ENCODE data around the gene PDZD7.

Gene PDZD7

DNA sequence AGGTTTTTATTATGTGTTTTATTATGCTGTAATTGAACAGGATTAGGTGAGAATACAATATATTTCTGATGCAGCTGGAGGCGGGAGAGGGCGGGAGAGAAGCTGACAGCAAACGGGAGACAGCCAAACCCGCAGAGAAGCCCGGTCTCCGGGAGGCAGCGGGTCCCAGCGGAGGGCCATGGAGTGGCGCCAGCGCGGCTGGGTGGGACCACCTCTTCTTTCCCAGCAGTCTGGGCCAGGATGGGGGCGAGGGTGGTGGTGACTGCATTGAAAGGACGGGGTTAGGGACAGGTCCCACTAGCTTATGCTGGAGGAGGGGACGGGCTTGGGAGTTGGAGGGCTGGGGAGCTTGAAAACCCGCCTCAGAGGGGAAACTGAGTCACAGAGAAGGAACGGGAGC lies 16.3 kb upstream of the PDZD7 start:
- no peaks in the 10 kb centered on the region for H3K36me3 ChIP-seq (ENCODE audit: control insufficient read depth in 2 of 2, insufficient read depth in 1 of 2, low read length in 2 of 2)
- TF ChIP-seq ZNF561 (tag by site-specific recombination; IDR thresholded peaks at IDR 0.05; ENCODE audit: borderline replicate concordance) (no peak), ZNF76 (tag by site-specific recombination; IDR thresholded peaks at IDR 0.05; ENCODE audit: borderline replicate concordance, low read depth) (no peak), ZNF266 (tag by site-specific recombination; IDR thresholded peaks at IDR 0.05; ENCODE audit: low read depth) (no peak), GLI4 (tag by site-specific recombination; IDR thresholded peaks at IDR 0.05) (no peak), ZNF292 (tag by site-specific recombination; IDR thresholded peaks at IDR 0.05; ENCODE audit: borderline replicate concordance, low read depth) (no peak), ZNF623 (tag by site-specific recombination; IDR thresholded peaks at IDR 0.05) (no peak), ZSCAN30 (tag by site-specific recombination; IDR thresholded peaks at IDR 0.05) (no peak), ZNF529 (tag by site-specific recombination; IDR thresholded peaks at IDR 0.05; ENCODE audit: insufficient replicate concordance) (no peak), ZFP37 (tag by site-specific recombination; IDR thresholded peaks at IDR 0.05) (no peak), ZNF394 (tag by site-specific recombination; IDR thresholded peaks at IDR 0.05; ENCODE audit: borderline replicate concordance) (peak; percentile 53), ZNF341 (tag by site-specific recombination; IDR thresholded peaks at IDR 0.05; ENCODE audit: low read depth) (no peak), ZNF558 (tag by site-specific recombination; IDR thresholded peaks at IDR 0.05) (no peak), EGR2 (tag by site-specific recombination; IDR thresholded peaks at IDR 0.05; ENCODE audit: low read depth) (no peak), ZNF274 (IDR thresholded peaks at IDR 0.05; ENCODE audit: low read length) (no peak), ZNF274 (tag by site-specific recombination; IDR thresholded peaks at IDR 0.05; ENCODE audit: borderline replicate concordance) (no peak), ZNF248 (tag by site-specific recombination; IDR thresholded peaks at IDR 0.05) (no peak), SP7 (tag by site-specific recombination; IDR thresholded peaks at IDR 0.05) (no peak), ZNF843 (tag by site-specific recombination; IDR thresholded peaks at IDR 0.05) (no peak), YY2 (tag by site-specific recombination; IDR thresholded peaks at IDR 0.05) (no peak), ZNF132 (tag by site-specific recombination; IDR thresholded peaks at IDR 0.05; ENCODE audit: borderline replicate concordance) (no peak), ZNF660 (tag by site-specific recombination; IDR thresholded peaks at IDR 0.05) (no peak), ZNF311 (tag by site-specific recombination; IDR thresholded peaks at IDR 0.05; ENCODE audit: borderline replicate concordance) (no peak), ZNF324 (tag by site-specific recombination; IDR thresholded peaks at IDR 0.05) (no peak), ZFP69B (tag by site-specific recombination; IDR thresholded peaks at IDR 0.05) (peak; percentile 62; the same call in 1 of the 2 replicates), RBAK (tag by site-specific recombination; IDR thresholded peaks at IDR 0.05) (no peak), ZFHX2 (tag by site-specific recombination; conservative IDR thresholded peaks at IDR 0.05) (0 out of 2 replicates have a peak, but pooled peaks have one; percentile 17), SP2 (tag by site-specific recombination; IDR thresholded peaks at IDR 0.05) (peak; percentile 53)
- TF ChIP-seq, protein P1, sequence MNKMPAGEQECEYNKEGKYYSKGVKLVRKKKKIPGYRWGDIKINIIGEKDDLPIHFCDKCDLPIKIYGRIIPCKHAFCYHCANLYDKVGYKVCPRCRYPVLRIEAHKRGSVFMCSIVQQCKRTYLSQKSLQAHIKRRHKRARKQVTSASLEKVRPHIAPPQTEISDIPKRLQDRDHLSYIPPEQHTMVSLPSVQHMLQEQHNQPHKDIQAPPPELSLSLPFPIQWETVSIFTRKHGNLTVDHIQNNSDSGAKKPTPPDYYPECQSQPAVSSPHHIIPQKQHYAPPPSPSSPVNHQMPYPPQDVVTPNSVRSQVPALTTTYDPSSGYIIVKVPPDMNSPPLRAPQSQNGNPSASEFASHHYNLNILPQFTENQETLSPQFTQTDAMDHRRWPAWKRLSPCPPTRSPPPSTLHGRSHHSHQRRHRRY (tag by site-specific recombination; IDR thresholded peaks at IDR 0.05) = no peak
- TF ChIP-seq, protein P2, sequence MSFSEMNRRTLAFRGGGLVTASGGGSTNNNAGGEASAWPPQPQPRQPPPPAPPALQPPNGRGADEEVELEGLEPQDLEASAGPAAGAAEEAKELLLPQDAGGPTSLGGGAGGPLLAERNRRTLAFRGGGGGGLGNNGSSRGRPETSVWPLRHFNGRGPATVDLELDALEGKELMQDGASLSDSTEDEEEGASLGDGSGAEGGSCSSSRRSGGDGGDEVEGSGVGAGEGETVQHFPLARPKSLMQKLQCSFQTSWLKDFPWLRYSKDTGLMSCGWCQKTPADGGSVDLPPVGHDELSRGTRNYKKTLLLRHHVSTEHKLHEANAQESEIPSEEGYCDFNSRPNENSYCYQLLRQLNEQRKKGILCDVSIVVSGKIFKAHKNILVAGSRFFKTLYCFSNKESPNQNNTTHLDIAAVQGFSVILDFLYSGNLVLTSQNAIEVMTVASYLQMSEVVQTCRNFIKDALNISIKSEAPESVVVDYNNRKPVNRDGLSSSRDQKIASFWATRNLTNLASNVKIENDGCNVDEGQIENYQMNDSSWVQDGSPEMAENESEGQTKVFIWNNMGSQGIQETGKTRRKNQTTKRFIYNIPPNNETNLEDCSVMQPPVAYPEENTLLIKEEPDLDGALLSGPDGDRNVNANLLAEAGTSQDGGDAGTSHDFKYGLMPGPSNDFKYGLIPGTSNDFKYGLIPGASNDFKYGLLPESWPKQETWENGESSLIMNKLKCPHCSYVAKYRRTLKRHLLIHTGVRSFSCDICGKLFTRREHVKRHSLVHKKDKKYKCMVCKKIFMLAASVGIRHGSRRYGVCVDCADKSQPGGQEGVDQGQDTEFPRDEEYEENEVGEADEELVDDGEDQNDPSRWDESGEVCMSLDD (tag by site-specific recombination; IDR thresholded peaks at IDR 0.05) = no peak
- TF ChIP-seq, protein P3, sequence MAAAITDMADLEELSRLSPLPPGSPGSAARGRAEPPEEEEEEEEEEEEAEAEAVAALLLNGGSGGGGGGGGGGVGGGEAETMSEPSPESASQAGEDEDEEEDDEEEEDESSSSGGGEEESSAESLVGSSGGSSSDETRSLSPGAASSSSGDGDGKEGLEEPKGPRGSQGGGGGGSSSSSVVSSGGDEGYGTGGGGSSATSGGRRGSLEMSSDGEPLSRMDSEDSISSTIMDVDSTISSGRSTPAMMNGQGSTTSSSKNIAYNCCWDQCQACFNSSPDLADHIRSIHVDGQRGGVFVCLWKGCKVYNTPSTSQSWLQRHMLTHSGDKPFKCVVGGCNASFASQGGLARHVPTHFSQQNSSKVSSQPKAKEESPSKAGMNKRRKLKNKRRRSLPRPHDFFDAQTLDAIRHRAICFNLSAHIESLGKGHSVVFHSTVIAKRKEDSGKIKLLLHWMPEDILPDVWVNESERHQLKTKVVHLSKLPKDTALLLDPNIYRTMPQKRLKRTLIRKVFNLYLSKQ (tag by site-specific recombination; IDR thresholded peaks at IDR 0.05; ENCODE audit: borderline replicate concordance) = no peak
- TF ChIP-seq, protein P4, sequence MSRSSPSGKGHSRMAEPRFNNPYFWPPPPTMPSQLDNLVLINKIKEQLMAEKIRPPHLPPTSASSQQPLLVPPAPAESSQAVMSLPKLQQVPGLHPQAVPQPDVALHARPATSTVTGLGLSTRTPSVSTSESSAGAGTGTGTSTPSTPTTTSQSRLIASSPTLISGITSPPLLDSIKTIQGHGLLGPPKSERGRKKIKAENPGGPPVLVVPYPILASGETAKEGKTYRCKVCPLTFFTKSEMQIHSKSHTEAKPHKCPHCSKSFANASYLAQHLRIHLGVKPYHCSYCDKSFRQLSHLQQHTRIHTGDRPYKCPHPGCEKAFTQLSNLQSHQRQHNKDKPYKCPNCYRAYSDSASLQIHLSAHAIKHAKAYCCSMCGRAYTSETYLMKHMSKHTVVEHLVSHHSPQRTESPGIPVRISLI (tag by site-specific recombination; IDR thresholded peaks at IDR 0.05) = no peak
- TF ChIP-seq, protein P5, sequence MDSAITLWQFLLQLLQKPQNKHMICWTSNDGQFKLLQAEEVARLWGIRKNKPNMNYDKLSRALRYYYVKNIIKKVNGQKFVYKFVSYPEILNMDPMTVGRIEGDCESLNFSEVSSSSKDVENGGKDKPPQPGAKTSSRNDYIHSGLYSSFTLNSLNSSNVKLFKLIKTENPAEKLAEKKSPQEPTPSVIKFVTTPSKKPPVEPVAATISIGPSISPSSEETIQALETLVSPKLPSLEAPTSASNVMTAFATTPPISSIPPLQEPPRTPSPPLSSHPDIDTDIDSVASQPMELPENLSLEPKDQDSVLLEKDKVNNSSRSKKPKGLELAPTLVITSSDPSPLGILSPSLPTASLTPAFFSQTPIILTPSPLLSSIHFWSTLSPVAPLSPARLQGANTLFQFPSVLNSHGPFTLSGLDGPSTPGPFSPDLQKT (IDR thresholded peaks at IDR 0.05; ENCODE audit: borderline replicate concordance, low read depth, low read length) = no peak
- ChIA-PET CTCF (interaction anchor here (0.8 to 10.1 kb wide), 7 partner anchors 8 to 95 kb away, joined by 3 to 112 read pairs (median 7); partner anchors contain the start of gene KAZALD1), POLR2A (interaction anchor here (1.6 kb wide), 1 partner anchor 14 kb away, joined by 6 read pairs; the partner anchor contains the start of gene KAZALD1)
- no peak overlapping the region for H3K4me3 ChIP-seq (ENCODE audit: low read depth, low read length)
- no peak overlapping the region for H3K27ac ChIP-seq (ENCODE audit: extremely low read depth, low read depth, low read length)
- H3K4me1 ChIP-seq (ENCODE audit: control insufficient read depth, insufficient read depth, low read length) = peaks cover 8% of the 10 kb centered on the region
- H3K9me3 ChIP-seq (ENCODE audit: control insufficient read depth, insufficient read depth, low read depth, low read length) = no peaks in the 10 kb centered on the region
